Measurements from ENCODE around the gene NONO.
"Not testable (repeated sequence)": the region's sequence is repeated elsewhere in the genome, so short reads cannot be mapped to it uniquely, and the experiment has no call there.

Gene NONO

GRCh38 chrX:71254092-71254963 lies 29.1 kb upstream of the NONO start, which contains the start of gene ZMYM3:
Gene ZMYM3 (minus strand): TSS chrX:71254140. CDS start chrX:71253255, 885 bp downstream.
- Histone ChIP-seq H3K27me3 (ENCODE audit: low read depth, low read length) (no peaks in the 10 kb centered on the region), H2AFZ (ENCODE audit: low read depth, low read length) (peak within 1 kb of the TSS; percentile 82), H3K4me3 (ENCODE audit: low read length) (peak within 1 kb of the TSS; percentile 100), H3K9me3 (ENCODE audit: insufficient read depth, low read length) (no peaks in the 10 kb centered on the region), H3K27ac (ENCODE audit: low read length) (peak within 1 kb of the TSS; percentile 74), H3K4me1 (ENCODE audit: low read length) (peaks cover 16% of the 10 kb centered on the region), H3K9ac (ENCODE audit: low read length) (peak within 1 kb of the TSS; percentile 100), H4K20me1 (ENCODE audit: insufficient read depth, low read length) (0 out of 2 replicates have a peak, but pooled peaks cover 3% of the 10 kb centered on the region), H3K36me3 (replicated peaks; ENCODE audit: low read depth, low read length) (peaks cover 2% of the 10 kb centered on the region), H3K4me2 (ENCODE audit: low read length) (peak within 1 kb of the TSS; percentile 89), H3K79me2 (ENCODE audit: low read length) (peaks cover 19% of the 10 kb centered on the region)
- TF ChIP-seq CTCF (IDR thresholded peaks at IDR 0.05; ENCODE audit: low read depth, low read length), result no peak
- no peak for TF ChIP-seq EZH2phosphoT487 (IDR thresholded peaks at IDR 0.05; ENCODE audit: low read depth)

- Histone ChIP-seq H3K27me3 (ENCODE audit: low read depth, low read length) (no peaks in the 10 kb centered on the region), H3K9me3 (ENCODE audit: insufficient read depth, low read length) (no peaks in the 10 kb centered on the region), H3K79me2 (ENCODE audit: low read length) (peaks cover 19% of the 10 kb centered on the region), H2AFZ (ENCODE audit: low read depth, low read length) (peak overlapping the region; percentile 34; the same call in 1 of the 2 replicates), H3K4me3 (ENCODE audit: low read length) (no peak overlapping the region), H3K36me3 (replicated peaks; ENCODE audit: low read depth, low read length) (no peaks in the 10 kb centered on the region), H3K4me2 (ENCODE audit: low read length) (peak overlapping the region; percentile 85), H4K20me1 (ENCODE audit: insufficient read depth, low read length) (0 out of 2 replicates have a peak, but pooled peaks cover 3% of the 10 kb centered on the region), H3K9ac (ENCODE audit: low read length) (no peak overlapping the region), H3K4me1 (ENCODE audit: low read length) (peaks cover 16% of the 10 kb centered on the region), H3K27ac (ENCODE audit: low read length) (no peak overlapping the region)
- TF ChIP-seq CTCF (IDR thresholded peaks at IDR 0.05; ENCODE audit: low read depth, low read length) (no peak), EZH2phosphoT487 (IDR thresholded peaks at IDR 0.05; ENCODE audit: low read depth) (no peak)
Measured at GRCh38 chrX:71256051-71256450, 27.4 kb upstream of the NONO start.

- 0 out of 2 replicates have a peak, but pooled peaks cover 3% of the 10 kb centered on the region for H4K20me1 ChIP-seq (ENCODE audit: insufficient read depth, low read length)
- no peak overlapping the region for H3K9ac ChIP-seq (ENCODE audit: low read length)
- H3K27ac ChIP-seq (ENCODE audit: low read length), result no peak overlapping the region
- TF ChIP-seq EZH2phosphoT487 (IDR thresholded peaks at IDR 0.05; ENCODE audit: low read depth) (no peak), CTCF (IDR thresholded peaks at IDR 0.05; ENCODE audit: low read depth, low read length) (no peak)
- no peak overlapping the region for H3K4me3 ChIP-seq (ENCODE audit: low read length)
- no peak overlapping the region for H2AFZ ChIP-seq (ENCODE audit: low read depth, low read length)
- no peak overlapping the region for H3K4me2 ChIP-seq (ENCODE audit: low read length)
- H3K27me3 ChIP-seq (ENCODE audit: low read depth, low read length), result no peaks in the 10 kb centered on the region
- peaks cover 16% of the 10 kb centered on the region for H3K4me1 ChIP-seq (ENCODE audit: low read length)
- no peaks in the 10 kb centered on the region for H3K36me3 ChIP-seq (replicated peaks; ENCODE audit: low read depth, low read length)
- peaks cover 19% of the 10 kb centered on the region for H3K79me2 ChIP-seq (ENCODE audit: low read length)
- no peaks in the 10 kb centered on the region for H3K9me3 ChIP-seq (ENCODE audit: insufficient read depth, low read length)
Measured at GRCh38 chrX:71256856-71257255, 26.6 kb upstream of the NONO start.

- not testable (repeated sequence) for H3K4me2 ChIP-seq (ENCODE audit: low read length); H2AFZ ChIP-seq (ENCODE audit: low read depth, low read length); H4K20me1 ChIP-seq (ENCODE audit: insufficient read depth, low read length); H3K4me3 ChIP-seq (ENCODE audit: low read length); H3K79me2 ChIP-seq (ENCODE audit: low read length); H3K36me3 ChIP-seq (replicated peaks; ENCODE audit: low read depth, low read length); H3K4me1 ChIP-seq (ENCODE audit: low read length); H3K27ac ChIP-seq (ENCODE audit: low read length); H3K9me3 ChIP-seq (ENCODE audit: insufficient read depth, low read length); H3K9ac ChIP-seq (ENCODE audit: low read length); H3K27me3 ChIP-seq (ENCODE audit: low read depth, low read length)
Measured at GRCh38 chrX:71268624-71269023, 14.8 kb upstream of the NONO start.

Data from OCI-LY3 (cell line).